Neural progenitor cell (in vitro differentiated cells): ENCODE results near the gene ING3.

Source experiments
- EZH2phosphoT487 ChIP-seq: fragments of 200-600 bp; sonication (generic); IDR thresholded peaks from 2 replicates; pipeline ENCODE4 v1.6.1; 2017; ENCODE audit warnings: antibody characterized with exemption
- TF ChIP-seq, protein P1 (sequence below): fragments of 200-600 bp; sonication (generic); IDR thresholded peaks from 2 replicates; pipeline ENCODE4 v1.5.1; 2017; ENCODE audit warnings: antibody characterized with exemption, mild to moderate bottlenecking

DNA sequence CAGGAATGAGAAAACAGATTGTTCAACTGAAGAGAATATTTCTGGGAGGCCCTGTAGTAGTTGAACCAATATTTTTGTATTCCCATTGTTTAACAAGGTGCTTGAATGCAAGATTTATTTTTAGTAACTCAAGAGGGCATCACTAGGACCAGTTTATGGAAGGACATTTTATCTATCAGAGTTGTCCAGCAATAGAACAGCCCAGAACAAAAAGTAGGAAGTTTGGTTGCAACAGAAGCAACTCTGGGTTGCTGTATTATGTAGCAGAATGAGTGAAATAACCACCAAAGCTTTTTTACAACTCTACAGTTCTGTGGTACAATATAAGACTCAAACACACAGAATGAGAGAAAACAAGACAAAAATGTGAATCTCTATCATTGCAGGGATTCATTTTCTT, 72.6 kb downstream of the ING3 start:
- TF ChIP-seq, protein P1, sequence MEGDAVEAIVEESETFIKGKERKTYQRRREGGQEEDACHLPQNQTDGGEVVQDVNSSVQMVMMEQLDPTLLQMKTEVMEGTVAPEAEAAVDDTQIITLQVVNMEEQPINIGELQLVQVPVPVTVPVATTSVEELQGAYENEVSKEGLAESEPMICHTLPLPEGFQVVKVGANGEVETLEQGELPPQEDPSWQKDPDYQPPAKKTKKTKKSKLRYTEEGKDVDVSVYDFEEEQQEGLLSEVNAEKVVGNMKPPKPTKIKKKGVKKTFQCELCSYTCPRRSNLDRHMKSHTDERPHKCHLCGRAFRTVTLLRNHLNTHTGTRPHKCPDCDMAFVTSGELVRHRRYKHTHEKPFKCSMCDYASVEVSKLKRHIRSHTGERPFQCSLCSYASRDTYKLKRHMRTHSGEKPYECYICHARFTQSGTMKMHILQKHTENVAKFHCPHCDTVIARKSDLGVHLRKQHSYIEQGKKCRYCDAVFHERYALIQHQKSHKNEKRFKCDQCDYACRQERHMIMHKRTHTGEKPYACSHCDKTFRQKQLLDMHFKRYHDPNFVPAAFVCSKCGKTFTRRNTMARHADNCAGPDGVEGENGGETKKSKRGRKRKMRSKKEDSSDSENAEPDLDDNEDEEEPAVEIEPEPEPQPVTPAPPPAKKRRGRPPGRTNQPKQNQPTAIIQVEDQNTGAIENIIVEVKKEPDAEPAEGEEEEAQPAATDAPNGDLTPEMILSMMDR: no peak
- TF ChIP-seq EZH2phosphoT487: no peak
